Measurements from ENCODE around the gene SORBS1.
"Not testable (repeated sequence)": the region's sequence is repeated elsewhere in the genome, so short reads cannot be mapped to it uniquely, and the experiment has no call there.

Gene SORBS1

DNA sequence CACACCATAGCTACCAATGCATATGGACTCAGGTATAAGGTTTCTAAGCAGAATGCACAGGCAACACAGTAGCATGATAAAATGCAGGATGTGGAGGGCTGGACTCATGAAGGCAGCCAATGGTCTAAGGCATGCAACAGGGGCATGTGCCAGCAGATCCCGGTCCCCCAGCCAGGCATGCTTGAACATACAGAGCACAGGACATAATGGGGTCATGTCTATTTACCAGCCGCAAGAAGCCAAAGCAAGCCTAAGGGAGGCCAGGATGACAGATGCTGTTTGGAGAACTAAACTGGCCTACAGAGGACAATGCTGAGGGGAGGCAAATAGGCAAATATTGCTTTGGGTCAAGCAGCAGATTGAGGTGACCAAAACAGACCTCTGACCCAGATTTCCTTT is 210.3 kb downstream of the SORBS1 start:
- DNase-seq (ENCODE audit: low read depth in 2 of 2), result no peak

DNA sequence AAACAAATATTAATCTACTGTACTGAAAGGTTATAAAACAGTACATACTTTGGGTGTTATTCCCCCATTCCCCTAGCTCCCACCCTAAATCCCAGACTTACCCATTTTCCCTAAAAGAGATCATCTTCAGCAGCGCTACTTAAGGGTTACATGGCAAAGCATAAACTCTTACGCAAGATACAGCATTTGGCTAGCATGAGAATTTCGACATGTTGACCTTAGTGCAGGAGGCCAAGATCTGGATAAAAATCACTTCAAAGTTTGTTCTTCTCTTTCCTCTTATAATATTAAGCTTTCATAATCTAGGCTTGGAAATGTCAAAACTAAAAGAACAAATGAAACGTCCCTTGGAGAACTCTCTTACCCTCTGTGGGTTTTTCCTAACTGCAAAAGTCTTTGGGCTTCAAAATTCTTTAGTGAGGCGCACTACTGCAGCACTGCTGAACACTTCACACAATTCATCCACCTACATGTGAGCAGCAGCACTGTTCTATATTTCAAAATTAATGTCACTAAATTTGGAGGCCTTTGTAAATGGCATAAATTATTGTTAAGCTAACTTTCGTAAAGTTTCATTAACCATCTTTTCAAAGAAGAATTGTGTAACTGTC is 210.8 kb downstream of the SORBS1 start:
- no peak for DNase-seq (ENCODE audit: low read depth in 2 of 2)

DNA sequence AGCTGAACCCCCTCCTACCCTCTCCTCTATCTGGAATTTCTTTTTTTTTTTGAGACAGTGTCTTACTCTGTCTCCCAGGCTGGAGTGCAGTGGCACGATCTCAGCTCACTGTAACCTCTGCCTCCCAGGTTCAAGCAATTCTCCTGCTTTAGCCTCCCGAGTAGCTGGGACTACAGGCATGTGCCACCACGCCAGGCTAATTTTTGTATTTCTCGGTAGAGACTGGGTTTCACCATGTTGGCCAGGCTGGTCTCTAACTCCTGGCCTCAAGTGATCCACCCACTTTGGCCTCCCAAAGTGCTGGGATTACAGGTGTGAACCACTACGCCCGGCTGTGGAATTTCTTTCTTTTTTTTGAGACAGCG is 213.8 kb downstream of the SORBS1 start:
- not testable (repeated sequence) for DNase-seq (ENCODE audit: low read depth in 2 of 2)

DNA sequence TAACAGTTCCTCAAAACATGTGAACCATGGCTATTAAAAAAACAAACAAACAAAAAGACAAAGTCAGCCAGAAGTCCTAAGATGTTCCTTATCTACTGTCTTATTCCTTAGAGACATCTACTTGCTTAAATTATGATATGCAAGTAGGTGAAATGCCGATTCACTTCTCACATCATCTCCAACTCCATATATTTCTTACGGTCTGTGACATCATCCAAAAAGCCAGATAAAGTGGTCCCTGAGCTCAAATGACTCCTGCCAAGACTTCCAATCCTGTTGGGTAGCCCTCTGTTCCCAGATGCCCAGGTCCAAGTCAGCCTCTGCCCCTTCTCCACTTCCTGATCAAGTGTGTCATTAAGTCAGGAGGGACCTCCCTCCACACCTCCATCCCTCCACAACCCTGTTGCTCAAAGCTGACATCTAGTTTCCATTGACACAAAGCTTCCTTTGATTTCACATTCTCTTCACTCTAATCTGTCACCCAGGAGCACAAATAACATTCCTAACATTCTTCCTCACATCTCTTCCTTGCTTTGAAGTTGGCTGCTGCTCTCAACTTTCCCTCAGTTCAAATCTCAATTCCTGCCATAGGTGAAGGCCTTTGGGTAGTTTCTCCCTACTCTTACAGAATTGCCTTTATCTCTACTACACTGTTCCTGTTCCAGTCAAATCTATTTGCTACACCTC is 214.3 kb downstream of the SORBS1 start:
- DNase-seq (ENCODE audit: low read depth in 2 of 2), result no peak

DNA sequence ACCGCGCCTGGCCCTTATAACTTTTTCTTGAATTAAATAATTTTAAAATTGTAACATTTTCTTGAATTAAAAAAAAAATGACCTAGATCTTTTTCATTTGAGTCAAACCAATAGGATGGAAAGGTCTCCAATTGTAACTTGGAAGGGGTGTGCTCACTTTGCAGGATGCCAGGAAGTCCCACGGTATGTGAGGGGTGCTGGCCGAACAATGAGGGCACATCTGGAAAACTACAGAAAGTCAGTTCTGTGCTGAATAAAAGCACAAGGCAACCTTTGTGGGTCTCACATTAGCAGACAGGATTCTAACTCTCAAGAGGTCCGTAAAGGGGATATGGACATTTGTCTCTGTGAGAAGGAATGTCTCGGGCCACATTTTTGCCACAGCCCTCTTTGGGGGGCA is 217.6 kb downstream of the SORBS1 start:
- no peak for DNase-seq (ENCODE audit: low read depth in 2 of 2)

DNA sequence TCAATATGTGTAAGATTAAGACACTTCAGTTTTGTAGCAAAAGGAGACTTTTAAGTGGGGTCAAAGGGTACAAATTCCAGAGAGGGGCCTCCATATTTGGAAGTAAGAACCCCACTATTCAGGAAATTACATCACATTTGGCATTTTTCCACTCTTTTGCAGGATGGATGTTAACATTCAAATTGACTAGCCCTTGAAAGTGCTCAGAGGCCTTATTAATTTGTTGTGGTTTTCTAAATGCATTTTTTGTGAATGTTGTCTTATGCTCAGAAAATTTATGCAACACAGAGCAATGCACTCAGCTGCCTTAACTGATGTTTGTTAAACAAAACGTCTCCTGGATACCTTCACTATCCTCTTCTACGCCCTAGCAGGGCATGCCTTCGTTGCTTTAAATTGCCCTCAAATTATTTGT is 219.4 kb downstream of the SORBS1 start:
- no peak for DNase-seq (ENCODE audit: low read depth in 2 of 2)

DNA sequence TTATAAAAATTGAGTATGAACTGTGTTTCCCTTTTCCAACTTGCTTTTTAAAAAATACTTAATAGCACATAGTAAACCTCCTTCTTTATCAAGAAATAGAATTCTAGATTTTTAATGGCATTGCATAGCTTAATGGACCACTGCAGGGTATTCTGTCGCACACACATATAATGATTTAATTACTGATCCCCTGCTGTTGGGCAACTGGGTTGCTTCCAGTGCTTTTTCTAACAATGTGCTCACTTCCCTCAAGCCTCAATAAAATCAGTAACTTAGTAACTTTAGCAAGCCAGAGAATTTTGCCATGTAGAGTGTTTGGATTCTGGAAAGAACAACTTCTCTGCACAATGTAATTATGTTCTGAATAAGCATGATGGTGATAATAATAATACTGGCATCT is 221.3 kb downstream of the SORBS1 start:
- DNase-seq (ENCODE audit: low read depth in 2 of 2), result no peak

DNA sequence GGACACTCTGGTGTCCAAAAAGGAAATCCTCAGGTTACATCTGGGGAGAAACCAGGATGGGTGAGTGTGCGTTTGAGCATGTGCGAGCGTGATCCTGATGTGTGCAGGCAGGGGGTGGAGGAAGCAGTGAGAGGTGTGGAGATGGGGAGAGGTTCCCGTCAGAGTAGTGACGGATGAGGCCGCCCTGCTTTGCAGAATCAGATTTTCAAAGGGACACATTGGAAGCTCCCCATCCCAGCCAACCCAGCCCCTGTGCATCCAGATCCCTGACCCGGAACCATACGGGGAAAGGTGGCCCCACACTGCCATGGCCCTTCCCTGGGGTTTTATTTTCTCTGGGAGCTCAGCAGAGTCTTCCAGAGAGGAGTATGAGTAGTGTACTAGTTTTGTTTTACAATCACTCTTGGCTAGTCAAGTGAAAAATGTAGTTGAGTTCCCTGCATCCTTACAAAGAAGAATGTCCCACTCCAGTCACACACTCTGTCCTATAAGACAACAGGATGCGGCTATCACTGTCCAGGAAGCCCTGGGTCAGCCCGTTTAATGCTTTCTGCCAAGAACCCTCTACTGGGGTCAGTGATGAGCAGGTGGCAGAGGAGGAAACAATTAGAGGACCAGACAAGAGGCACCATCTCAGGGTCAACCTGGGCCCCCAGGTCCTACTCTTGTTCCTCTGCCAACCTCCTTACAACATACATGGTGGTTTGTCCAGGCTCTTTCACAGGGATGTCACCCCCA is 223.6 kb downstream of the SORBS1 start:
- DNase-seq (ENCODE audit: low read depth in 2 of 2), result no peak

DNA sequence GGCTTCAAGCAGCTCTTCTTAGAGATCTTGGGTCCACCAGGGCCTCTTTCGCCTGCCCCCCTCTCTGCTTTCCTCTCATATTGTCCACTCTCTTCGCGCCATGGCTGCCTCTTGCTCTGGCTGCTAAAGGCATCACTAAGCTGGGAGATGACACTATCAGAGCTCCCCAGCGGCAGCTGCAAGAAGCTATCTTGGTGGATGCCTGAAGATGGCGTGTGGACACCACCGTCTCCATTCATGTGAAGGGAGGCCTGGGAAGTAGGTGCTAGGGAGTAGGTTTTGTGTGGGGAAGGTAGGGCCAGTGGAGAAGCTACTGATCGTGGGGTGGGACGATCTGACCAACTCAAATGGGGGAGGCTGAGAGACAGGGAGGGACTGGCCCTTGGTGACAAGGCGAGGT is 224.5 kb downstream of the SORBS1 start:
- DNase-seq (ENCODE audit: low read depth in 2 of 2), result no peak

DNA sequence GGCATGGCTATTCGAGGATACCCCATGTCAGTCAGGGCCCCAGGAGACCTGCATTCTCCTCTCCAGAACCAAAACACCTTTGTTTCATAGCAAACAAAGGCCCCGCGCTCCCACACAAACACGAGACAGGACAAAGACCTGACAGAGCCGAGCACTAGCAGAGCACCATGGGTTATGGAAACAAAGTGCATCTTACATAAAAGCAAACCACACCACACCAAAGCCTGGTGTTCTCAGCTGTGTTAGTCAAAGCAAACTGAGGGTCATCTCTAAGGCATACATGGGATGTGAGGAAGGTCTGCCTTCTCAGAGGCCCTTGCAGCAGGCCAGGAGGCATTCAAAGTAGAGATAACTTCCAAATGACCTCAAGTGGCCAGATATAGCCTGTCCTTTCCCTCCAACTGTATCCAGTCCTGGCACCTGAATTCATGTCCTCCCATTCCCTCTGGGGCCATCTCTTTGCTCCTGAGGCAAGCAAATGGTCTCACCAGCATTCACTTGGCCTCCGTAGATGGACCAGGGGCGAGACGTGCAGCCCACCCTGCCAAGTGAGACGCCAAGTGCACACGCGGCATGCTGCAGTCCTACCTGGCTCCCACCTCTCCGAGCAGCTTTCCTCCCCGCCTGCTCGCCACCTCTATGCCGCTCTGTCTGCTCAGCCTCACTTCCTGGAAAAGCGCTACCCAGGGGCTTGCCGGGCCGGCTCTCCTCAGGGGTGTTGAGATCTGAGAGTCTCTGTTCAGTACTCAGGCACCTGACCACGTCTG is 225.1 kb downstream of the SORBS1 start:
- DNase-seq (ENCODE audit: low read depth in 2 of 2), result no peak

DNA sequence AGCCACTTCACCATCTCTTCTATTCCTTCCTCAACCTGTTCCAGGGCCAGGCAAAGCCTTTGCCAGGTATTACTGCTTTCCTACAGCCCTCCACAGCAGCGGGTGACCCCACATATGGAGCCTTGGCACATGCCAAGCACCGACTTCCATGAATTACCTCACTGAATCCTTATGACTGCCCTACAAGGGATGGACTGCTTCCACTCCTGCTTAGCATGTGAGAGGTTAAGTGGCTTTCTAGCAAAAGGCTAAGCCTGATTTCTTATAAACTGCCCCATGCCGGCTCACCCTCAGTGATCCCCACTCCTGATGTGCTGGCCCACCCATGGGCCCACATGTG is 226.4 kb downstream of the SORBS1 start:
- no peak for DNase-seq (ENCODE audit: low read depth in 2 of 2)

DNA sequence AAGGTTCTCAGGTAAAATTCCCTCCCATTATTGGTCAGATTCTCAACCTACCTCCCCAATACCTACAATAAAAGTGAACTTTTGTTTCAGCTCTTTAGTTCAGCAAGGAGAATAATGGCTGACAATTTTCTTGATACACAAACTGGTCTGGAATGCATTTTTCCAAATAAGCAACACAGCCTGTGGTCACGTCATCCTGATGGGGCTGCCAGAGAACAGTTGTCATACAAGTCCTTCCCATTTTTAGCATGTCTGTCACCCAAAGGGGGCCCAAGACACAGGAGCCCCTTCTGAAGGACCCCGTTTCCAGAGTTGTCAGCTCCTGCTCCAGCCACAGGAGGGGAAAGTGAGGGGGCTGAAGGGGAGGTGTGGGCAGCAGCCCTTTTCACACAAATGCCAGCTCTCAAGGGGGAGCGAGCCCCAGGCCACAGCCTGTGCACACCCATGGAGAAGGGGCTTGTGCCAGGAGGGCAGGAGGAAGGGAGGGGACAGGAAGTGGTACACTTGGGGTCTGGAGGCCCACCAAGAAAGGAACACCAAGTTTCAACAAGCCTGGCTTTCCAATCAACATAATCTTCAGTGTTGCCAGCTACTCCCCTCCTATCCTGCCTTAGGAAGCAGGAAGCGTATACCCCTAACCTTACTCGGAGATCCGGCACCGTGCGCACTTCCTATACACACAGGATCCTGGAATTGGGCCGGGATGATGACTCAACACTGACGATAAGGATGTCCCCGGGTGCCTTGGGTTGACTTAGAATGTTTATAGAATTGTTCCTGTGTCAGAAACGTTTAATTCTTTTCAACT is 227.0 kb downstream of the SORBS1 start:
- no peak for DNase-seq (ENCODE audit: low read depth in 2 of 2)

DNA sequence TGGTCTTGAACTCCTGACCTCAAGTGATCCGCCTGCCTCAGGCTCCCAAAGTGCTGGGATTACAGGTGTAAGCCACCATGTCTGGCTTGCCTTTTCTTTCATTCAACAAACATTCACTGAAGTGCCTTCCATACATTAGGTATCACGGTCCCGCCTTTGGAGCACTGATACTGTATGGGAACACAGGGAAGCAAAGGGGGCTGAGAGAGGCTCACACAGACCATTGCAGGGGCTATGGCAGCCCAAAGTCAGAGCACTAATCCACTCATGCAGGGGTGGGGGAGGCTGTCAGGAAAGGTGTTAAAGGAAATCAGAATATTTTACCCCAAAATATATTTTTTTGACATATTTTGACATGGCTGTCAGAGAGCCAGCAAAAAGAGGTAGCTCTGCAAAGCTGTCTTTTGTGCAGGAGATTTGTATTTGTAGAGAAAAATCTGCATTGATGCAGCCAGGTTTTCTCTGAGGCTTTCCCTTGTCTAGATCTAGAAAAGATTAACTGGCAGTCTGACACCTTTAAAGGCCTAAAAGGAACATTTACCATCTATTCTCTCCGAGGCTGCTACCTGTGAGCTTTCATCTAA is 228.4 kb downstream of the SORBS1 start:
- DNase-seq (ENCODE audit: low read depth in 2 of 2), result no peak

DNA sequence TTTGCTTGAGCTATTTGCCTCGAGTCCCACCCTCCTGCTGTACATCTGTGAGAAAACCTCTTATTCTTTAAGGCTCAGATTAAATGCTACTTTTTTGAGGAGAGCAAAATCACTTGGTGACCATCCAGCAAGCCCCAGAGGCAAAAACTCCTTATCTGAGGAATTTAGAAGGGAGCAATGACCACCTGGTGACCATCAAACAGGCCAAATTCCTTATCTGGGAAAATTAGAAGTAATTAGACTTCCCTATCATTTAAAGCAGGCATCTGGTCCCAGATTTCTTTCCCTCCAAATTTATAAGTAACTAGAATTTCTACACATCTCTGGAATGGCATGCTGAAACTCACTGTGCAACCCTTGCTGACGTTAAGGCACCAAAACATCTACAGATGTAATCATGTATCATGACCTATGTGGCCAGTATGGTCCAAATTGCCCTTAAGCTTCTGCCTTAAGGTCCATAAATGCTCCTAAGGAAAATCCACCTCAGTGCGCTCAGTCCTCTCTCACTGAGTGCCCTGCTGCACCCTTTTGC is 229.5 kb downstream of the SORBS1 start:
- no peak for DNase-seq (ENCODE audit: low read depth in 2 of 2)

DNA sequence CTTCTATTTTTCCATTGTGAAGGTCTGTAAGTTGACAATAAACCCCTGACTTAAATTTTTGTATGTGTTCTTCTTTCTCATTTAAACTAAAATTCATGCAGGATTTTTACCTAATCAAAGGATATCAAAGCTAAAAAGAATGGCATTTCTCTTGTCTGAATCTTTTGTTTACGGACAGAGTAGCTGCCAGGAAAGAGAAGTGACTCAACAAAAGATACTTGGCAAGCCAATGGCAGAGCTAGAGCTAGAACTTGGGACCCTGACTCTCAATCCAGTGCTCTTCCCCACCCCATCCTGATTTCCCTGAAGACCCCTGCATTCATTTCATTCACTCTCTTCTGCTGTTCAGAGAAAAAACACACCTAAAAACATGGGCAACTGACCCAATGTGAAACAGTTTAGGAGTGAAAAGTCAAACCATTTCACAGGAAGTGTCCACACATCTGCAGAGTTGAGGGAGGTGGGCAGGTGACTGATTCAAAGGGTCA is 230.2 kb downstream of the SORBS1 start:
- DNase-seq (ENCODE audit: low read depth in 2 of 2), result no peak

DNA sequence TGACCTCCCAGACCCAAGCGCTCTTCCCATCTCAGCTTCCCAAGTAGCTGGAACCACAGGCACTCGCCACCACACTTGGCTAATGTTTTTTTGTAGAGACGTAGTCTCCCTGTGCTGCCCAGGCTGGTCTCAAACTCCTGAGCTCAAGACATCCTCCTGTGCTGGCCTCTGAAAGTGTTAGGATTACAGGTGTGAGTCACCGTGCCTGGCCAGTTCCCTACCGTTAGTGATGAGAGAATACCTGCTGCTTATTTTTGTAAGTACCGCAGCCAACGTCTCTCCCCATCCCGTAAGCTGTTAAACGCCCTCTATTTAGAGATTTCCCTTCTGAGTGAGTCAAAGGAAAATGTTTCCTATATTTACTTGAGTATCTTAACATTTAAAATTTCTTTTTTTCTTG is 231.9 kb downstream of the SORBS1 start:
- DNase-seq (ENCODE audit: low read depth in 2 of 2), result no peak

DNA sequence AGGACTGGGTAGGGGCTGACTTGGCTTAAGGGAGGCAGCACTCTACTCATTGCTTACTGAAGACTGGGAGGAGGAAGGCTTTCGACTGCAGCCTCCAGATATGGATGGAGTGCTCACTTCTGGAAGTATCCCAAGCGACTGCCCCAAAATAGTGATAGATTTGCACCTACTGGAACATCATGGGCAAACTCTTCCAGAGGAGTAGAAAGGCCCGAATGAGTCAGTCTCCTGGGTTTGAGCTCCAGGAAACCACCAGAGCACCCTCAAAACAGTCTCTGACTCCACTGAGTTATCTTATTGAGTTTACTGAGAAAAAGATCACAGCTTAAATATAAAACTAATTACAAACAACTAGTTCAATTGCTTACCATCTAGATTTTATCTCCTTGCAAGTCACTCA is 233.2 kb downstream of the SORBS1 start:
- DNase-seq (ENCODE audit: low read depth in 2 of 2), result no peak

DNA sequence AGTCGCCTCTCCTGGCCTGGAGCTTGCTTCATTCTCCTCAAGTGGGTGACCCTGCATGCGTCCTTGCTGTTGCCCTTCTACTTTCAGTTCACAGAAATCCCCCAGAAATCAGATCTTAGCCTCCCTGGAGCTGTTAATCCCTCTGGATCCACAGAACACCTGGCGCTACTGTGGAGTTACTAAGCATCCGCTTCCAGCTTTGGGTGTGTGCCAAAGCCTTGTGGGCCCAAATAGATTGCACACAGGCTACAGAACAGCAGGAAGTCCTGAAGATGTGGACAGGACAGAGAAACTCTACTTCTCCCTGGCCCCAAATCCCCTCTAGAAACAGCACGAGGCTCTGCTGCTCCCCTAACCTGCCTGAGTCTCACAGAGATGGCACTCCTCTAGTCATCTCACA is 233.8 kb downstream of the SORBS1 start:
- DNase-seq (ENCODE audit: low read depth in 2 of 2), result no peak

DNA sequence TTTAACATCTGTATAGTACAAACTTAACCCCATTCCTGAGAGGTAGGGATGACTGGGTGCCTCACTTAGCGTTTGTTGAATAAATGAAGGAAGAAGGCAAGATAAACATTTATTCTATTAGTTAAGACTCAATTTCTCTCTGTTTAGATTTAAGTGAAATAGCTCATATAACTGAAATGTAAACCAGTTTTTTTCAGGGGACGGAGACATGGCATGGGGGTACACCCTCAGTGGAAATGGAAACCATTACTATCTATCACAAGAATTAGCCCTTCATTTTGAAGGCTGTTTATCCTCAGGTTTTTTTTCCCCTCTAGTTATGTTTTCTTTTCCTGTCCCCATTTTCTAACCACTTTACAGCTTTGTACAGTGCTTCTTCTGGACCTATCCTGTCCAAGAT is 234.8 kb downstream of the SORBS1 start:
- no peak for DNase-seq (ENCODE audit: low read depth in 2 of 2)

DNA sequence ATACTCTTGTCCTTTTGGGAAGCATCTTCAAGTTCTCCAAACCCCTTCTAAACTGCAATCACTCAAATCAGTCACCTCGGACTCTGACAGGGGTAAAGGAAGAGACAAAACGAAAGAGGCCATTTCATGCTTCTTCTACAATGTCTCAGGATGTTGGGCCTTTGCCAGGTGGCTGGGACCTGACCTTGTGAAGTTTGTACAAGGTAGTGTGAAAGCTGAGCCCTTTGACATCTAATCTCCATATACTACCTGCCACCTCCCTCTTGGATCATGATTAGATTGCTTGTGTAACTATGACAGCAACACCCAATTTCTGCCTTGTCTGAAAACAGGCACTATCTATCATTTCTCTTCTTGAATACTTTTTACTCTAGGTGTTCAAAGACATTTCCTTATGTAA is 235.3 kb downstream of the SORBS1 start:
- no peak for DNase-seq (ENCODE audit: low read depth in 2 of 2)
